Activated CD4-positive, alpha-beta T cell treated with anti-CD3 and anti-CD28 coated beads for 36 hours (primary cell): Measurements from ENCODE around the gene RLN3. TPM values are rescaled to one million over a fixed set of nuclear protein-coding genes. Genes with fewer than 3 reads are reported as not detected.
A peak's percentile ranks its signal among the peaks of the same experiment; 100 is the strongest.
"Not testable (repeated sequence)": the region's sequence is repeated elsewhere in the genome, so short reads cannot be mapped to it uniquely, and the experiment has no call there.

Experiments
- ATAC-seq: fragments of 200-7000 bp; cut with Tn5 transposase; one replicate; pipeline ENCODE4 v1.10.0; 2021; ENCODE audit warnings: mild to moderate bottlenecking, moderate library complexity
- CTCF ChIA-PET: fragments of 350-600 bp; sonication (Branson Sonifier 250); formaldehyde crosslinking; loops from one replicate; lab custom pipeline; 2021; ENCODE audit warnings: antibody characterized with exemption; lab: Charles Lee
- POLR2A ChIA-PET: fragments of 350-600 bp; sonication (Branson Sonifier 250); formaldehyde crosslinking; loops from one replicate; lab custom pipeline; 2021; ENCODE audit warnings: antibody characterized with exemption, inconsistent platforms; lab: Charles Lee
- DNase-seq: peaks from one replicate; pipeline ENCODE4 v3.0.0-alpha.2; 2020
- H3K27ac Mint-ChIP-seq: one replicate; pipeline ENCODE4 v1.8.0; 2021; ENCODE audit warnings: mixed read lengths
- H3K27me3 Mint-ChIP-seq: one replicate; pipeline ENCODE4 v1.8.0; 2021; ENCODE audit warnings: mixed read lengths
- H3K36me3 Mint-ChIP-seq: one replicate; pipeline ENCODE4 v1.8.0; 2021; ENCODE audit warnings: low read depth, mixed read lengths
- H3K4me1 Mint-ChIP-seq: one replicate; pipeline ENCODE4 v1.8.0; 2021; ENCODE audit warnings: mixed read lengths
- H3K4me3 Mint-ChIP-seq: one replicate; pipeline ENCODE4 v1.8.0; 2021; ENCODE audit warnings: mild to moderate bottlenecking, moderate library complexity, mixed read lengths
- H3K9me3 Mint-ChIP-seq: one replicate; pipeline ENCODE4 v1.8.0; 2021; ENCODE audit warnings: low read depth, mixed read lengths
- intact Hi-C, 2 experiments: fragments of 100-400 bp; cut with DNase I in 1 of 2; cut with micrococcal nuclease in 1 of 2; formaldehyde crosslinking; loops; one replicate each; pipeline versions ENCODE4 v1.14.2 to v1.15.1; 2022 to 2024; cut with DNase I, micrococcal nuclease
- total RNA-seq, 2 experiments: library from RNA; stranded (reverse); gene quantifications; one replicate each; pipeline ENCODE4 v1.2.3, GENCODE V29; 2021

Gene RLN3
- total RNA-seq, 2 experiments from 2014 or later: not detected

DNA sequence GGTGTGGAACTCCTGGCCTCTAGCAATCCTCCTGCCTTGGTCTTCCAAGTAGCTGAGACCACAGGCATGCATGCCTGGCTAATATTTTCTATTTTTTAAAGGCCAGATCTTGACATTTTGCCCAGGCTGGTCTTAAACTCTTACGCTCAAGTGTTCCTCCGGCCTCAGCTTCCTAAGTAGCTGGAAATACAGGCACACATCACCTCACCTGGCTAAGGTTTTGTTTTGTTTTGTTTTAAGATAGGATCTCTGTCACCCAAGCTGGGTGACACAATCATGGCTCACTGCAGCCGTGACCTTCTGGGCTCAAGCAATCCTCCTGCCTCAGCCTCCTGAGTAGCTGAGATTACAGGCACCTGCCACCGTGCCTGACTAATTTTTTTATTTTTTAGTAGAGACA is 5.5 kb upstream of the RLN3 start:
- Mint-ChIP-seq H3K27me3 (no peaks in the 10 kb centered on the region), H3K27ac (no peak overlapping the region), H3K4me3 (no peak overlapping the region), H3K36me3 (no peaks in the 10 kb centered on the region), H3K9me3 (no peaks in the 10 kb centered on the region), H3K4me1 (peaks cover 10% of the 10 kb centered on the region)
- POLR2A ChIA-PET: no interaction called here
- DNase-seq: no peak
- intact Hi-C loops: no loop called here
- CTCF ChIA-PET: interaction anchor here (0.6 to 2.1 kb wide), 8 partner anchors 8 to 236 kb away, joined by 3 to 7 read pairs (median 4); partner anchors contain the start of gene RFX1
- ATAC-seq: no peak

DNA sequence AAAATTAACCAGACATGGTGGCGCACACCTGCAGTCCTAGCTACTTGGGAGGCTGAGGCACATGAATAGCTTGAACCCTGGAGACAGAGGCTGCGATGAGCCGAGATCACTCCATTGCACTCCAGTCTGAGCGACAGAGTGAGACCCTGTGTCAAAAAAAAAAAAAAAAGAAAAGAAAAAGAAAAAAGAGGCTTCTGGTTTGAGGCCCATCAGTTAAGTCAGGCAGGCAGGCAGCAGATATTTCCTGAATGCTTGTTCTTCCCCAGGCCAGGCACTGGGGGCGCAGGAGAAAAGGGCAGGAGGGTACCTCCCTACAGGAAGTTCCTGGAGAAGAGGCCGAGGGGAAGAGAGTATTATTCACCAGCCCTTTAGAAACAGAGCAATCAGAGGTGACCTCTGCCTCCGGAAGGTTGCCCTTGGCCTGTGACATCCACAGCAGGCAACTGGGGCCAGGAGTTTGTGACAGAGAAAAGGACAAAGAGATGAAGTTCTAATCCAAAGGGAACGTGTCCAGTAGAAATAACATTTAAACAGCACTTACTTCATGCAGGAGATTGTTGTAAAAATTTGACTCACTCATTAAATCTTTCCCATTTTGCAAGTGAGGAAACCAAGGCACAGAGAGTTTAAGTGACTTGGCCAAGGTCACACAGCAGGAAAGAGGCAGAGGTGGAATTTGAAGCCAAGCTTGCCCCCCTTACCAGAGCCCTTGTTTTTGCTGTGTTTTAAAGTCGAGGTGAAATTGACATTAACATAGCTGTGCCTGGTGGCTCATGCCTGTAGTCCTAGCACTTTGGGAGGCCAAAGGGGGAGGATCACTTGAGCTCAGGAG is 4.3 kb upstream of the RLN3 start:
- ChIA-PET CTCF (interaction anchor here (1.9 kb wide), 1 partner anchor 36 kb away, joined by 7 read pairs; no protein-coding TSS in a partner anchor), POLR2A (interaction anchor here (0.5 kb wide), 1 partner anchor 20 kb away, joined by 10 read pairs; no protein-coding TSS in a partner anchor)
- Mint-ChIP-seq H3K9me3 (no peaks in the 10 kb centered on the region), H3K27ac (peak overlapping the region; percentile 29), H3K27me3 (no peaks in the 10 kb centered on the region), H3K36me3 (no peaks in the 10 kb centered on the region), H3K4me1 (peaks cover 10% of the 10 kb centered on the region), H3K4me3 (no peak overlapping the region)
- peak; percentile 35 for ATAC-seq
- peak; percentile 53 for DNase-seq
- intact Hi-C loops: no loop called here

DNA sequence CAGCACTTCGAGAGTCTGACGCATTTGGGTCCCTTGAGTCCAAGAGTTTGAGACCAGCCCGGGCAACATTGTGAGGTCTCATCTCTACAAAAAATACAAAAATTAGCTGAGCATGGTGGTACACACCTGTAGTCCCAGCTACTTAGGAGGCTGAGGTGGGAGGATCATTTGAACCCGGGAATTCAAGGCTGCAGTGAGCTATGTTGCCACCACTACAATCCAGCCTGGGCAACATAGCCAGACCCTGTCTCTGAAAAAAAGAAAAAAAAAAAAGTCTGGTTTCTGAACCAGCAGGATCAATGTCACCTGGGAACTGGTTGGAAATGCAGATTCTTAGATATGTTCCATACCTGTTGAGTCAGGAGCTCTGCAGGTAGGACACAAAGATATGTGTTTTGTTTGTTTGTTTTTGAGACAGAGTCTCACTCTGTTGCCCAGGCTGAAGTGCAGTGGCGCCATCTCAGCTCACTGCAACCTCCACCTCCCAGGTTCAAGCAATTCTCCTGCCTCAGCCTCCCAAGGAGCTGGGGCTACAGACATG is 1.2 kb upstream of the RLN3 start:
- H3K4me3 Mint-ChIP-seq, ATAC-seq, DNase-seq, intact Hi-C loops, H3K27me3 Mint-ChIP-seq, H3K36me3 Mint-ChIP-seq, H3K9me3 Mint-ChIP-seq, H3K27ac Mint-ChIP-seq: not testable (repeated sequence)
- ChIA-PET POLR2A (interaction anchor here (0.6 kb wide), 1 partner anchor 137 kb away, joined by 11 read pairs; no protein-coding TSS in a partner anchor), CTCF (interaction anchor here (0.6 to 1.7 kb wide), 4 partner anchors 46 to 144 kb away, joined by 3 to 8 read pairs (median 4); partner anchors contain the start of genes ASF1B and MISP3)
- H3K4me1 Mint-ChIP-seq: peaks cover 18% of the 10 kb centered on the region

- peaks cover 15% of the 10 kb centered on the region for H3K4me1 Mint-ChIP-seq
- POLR2A ChIA-PET: interaction anchor here (0.6 kb wide), 1 partner anchor 510 kb away, joined by 5 read pairs; no protein-coding TSS in a partner anchor
- H3K27me3 Mint-ChIP-seq: no peaks in the 10 kb centered on the region
Observed at GRCh38 chr19:14028901-14029300, 953 bp downstream of the RLN3 start.

GRCh38 chr19:14030997-14031718 is 3.2 kb downstream of the RLN3 start:
- DNase-seq (no peak), ATAC-seq (no peak)
- Mint-ChIP-seq H3K4me3 (peak overlapping the region; percentile 92), H3K36me3 (peaks cover 12% of the 10 kb centered on the region), H3K27ac (peak overlapping the region; percentile 45), H3K27me3 (no peaks in the 10 kb centered on the region), H3K4me1 (peaks cover 17% of the 10 kb centered on the region), H3K9me3 (no peaks in the 10 kb centered on the region)
- ChIA-PET CTCF (interaction anchor here (0.5 to 3.9 kb wide), 22 partner anchors 9 to 389 kb away, joined by 3 to 15 read pairs (median 4); partner anchors contain the start of genes ASF1B and MISP3), POLR2A (interaction anchor here (1.0 kb wide), 2 partner anchors 25 to 79 kb away, joined by 3 to 5 read pairs; partner anchors contain the start of genes DCAF15 and RFX1)
- intact Hi-C loops: loop anchor here in 1 of 2 experiments (5.0 kb wide), 4 partner anchors 41 to 149 kb away; partner anchors contain the start of genes DCAF15 and MISP3

More at GRCh38 chr19:14028901-14029300, 953 bp downstream of the RLN3 start:
- Mint-ChIP-seq H3K9me3 (no peaks in the 10 kb centered on the region), H3K27ac (no peak overlapping the region), H3K36me3 (peaks cover 3% of the 10 kb centered on the region), H3K4me3 (no peak overlapping the region)
- intact Hi-C loops: no loop called here
- ATAC-seq (no peak), DNase-seq (no peak)
- CTCF ChIA-PET: interaction anchor here (1.0 to 1.3 kb wide), 2 partner anchors 9 to 19 kb away, joined by 3 read pairs; no protein-coding TSS in a partner anchor

DNA sequence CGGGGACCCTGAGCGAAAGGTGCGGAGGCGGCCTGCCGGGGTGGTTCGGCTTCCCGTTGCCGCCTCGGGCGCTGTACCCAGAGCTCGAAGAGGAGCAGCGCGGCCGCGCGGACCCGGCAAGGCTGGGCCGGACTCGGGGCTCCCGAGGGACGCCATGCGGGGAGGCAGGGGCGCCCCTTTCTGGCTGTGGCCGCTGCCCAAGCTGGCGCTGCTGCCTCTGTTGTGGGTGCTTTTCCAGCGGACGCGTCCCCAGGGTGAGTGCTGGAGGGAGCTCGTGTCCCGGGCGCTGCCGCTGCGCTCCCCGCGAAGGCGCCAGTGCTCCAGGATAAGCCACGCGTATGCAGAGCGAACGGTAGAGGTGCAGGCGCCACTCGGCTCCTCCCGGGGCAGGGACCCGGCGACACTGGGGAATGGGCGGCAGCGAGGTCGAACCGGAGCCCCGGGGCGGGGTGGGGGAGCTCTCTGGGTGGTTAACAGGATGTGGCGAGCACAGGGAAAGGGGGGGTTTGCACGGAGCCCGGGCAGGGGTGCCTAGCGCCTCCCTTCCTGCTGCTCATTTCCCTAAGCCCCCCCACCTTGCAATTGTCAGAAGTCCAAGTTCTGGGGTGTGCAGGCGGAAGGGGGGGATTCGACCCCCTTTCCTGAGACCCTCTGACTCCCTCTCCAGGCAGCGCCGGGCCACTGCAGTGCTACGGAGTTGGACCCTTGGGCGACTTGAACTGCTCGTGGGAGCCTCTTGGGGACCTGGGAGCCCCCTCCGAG is 4.0 kb downstream of the RLN3 start, which contains the start of gene IL27RA:
IL27RA (plus strand) TSS at position 44 of the 762 bp plus-strand sequence; CDS start at position 155, 111 bp downstream.
- DNase-seq (peak; percentile 83), ATAC-seq (peak; percentile 79)
- CTCF ChIA-PET: interaction anchor here (0.5 to 3.9 kb wide), 21 partner anchors 8 to 388 kb away, joined by 3 to 15 read pairs (median 4); partner anchors contain the start of gene ASF1B
- Mint-ChIP-seq H3K4me3 (peak within 1 kb of the TSS; percentile 92), H3K36me3 (peaks cover 16% of the 10 kb centered on the region), H3K27ac (peak within 1 kb of the TSS; percentile 90), H3K4me1 (peaks cover 18% of the 10 kb centered on the region), H3K9me3 (no peaks in the 10 kb centered on the region), H3K27me3 (no peaks in the 10 kb centered on the region)
- intact Hi-C loops: loop anchor here (1.0 to 5.0 kb wide), 10 partner anchors 26 to 152 kb away; partner anchors contain the start of genes DCAF15 (in 2 of the 2), BRME1 (in 1 of the 2), CC2D1A (in 1 of the 2) and MISP3 (in 1 of the 2)
- POLR2A ChIA-PET: interaction anchor here (0.6 to 1.0 kb wide), 4 partner anchors 14 to 105 kb away, joined by 3 to 5 read pairs (median 3); partner anchors contain the start of genes ASF1B, DCAF15 and RFX1

- Mint-ChIP-seq H3K27me3 (no peaks in the 10 kb centered on the region), H3K4me1 (peaks cover 21% of the 10 kb centered on the region), H3K27ac (peak overlapping the region; percentile 69), H3K36me3 (peaks cover 25% of the 10 kb centered on the region), H3K4me3 (peak overlapping the region; percentile 13), H3K9me3 (no peaks in the 10 kb centered on the region)
- intact Hi-C loops: loop anchor here (2.0 to 5.0 kb wide), 5 partner anchors 38 to 152 kb away; partner anchors contain the start of genes DCAF15 (in 1 of the 2) and MISP3 (in 1 of the 2)
- CTCF ChIA-PET: interaction anchor here (1.1 kb wide), 1 partner anchor 156 kb away, joined by 3 read pairs; no protein-coding TSS in a partner anchor
- DNase-seq (no peak), ATAC-seq (no peak)
- POLR2A ChIA-PET: no interaction called here
Observed at GRCh38 chr19:14033946-14034345, 6.0 kb downstream of the RLN3 start.

DNA sequence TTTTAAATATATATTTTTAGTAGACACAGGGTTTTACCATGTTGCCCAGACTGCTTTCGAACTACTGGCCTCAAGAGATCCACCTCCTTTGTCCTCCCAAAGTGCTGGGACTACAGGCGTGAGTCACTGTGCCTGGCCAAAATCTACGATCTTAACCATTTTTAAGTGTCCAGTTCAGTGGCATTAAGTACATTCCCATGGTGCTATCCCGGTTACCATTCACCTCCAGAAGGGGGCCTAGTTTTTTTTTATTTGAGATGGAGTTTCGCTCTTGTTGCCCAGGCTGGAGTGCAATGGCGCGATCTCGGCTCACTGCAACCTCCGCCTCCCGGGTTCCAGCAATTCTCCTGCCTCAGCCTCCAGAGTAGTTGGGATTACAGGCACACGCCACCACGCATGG is 7.2 kb downstream of the RLN3 start:
- POLR2A ChIA-PET, H3K27me3 Mint-ChIP-seq, H3K27ac Mint-ChIP-seq, ATAC-seq, intact Hi-C loops, H3K9me3 Mint-ChIP-seq, H3K4me3 Mint-ChIP-seq, DNase-seq: not testable (repeated sequence)
- CTCF ChIA-PET: interaction anchor here (0.6 to 0.7 kb wide), 2 partner anchors 17 to 101 kb away, joined by 3 read pairs; no protein-coding TSS in a partner anchor
- peaks cover 21% of the 10 kb centered on the region for H3K4me1 Mint-ChIP-seq
- peaks cover 34% of the 10 kb centered on the region for H3K36me3 Mint-ChIP-seq

GRCh38 chr19:14035706-14036105 is 7.8 kb downstream of the RLN3 start:
- DNase-seq (no peak), ATAC-seq (no peak)
- ChIA-PET CTCF (interaction anchor here (0.6 to 0.7 kb wide), 2 partner anchors 81 to 102 kb away, joined by 3 to 4 read pairs; no protein-coding TSS in a partner anchor), POLR2A (no interaction called here)
- Mint-ChIP-seq H3K4me1 (peaks cover 19% of the 10 kb centered on the region), H3K4me3 (no peak overlapping the region), H3K27me3 (no peaks in the 10 kb centered on the region), H3K9me3 (no peaks in the 10 kb centered on the region), H3K27ac (no peak overlapping the region), H3K36me3 (peaks cover 36% of the 10 kb centered on the region)
- intact Hi-C loops: no loop called here
